H9 (cell line): ENCODE results near the gene TENT5A. TPM values are rescaled to one million over a fixed set of nuclear protein-coding genes. Genes with fewer than 3 reads are reported as not detected.

Experiments
- DNase-seq: peaks from one replicate; pipeline ENCODE4 v3.0.0-alpha.2; 2017
- H2AFZ ChIP-seq: one replicate; pipeline ENCODE4 v1.6.1; 2013; ENCODE audit warnings: mild to moderate bottlenecking, low read length, control low read depth, moderate library complexity
- H2AK5ac ChIP-seq: 2 replicates; pipeline ENCODE4 v1.6.1; 2013; ENCODE audit warnings: low read length, control low read depth, mixed read lengths; ENCODE audit not compliant: insufficient read length
- H2BK120ac ChIP-seq: one replicate; pipeline ENCODE4 v1.6.1; 2013; ENCODE audit warnings: low read depth, mild to moderate bottlenecking, low read length, control low read depth, inconsistent platforms; ENCODE audit not compliant: poor library complexity, severe bottlenecking
- H2BK12ac ChIP-seq: 2 replicates; pipeline ENCODE4 v1.6.1; 2013; ENCODE audit warnings: low read length, control low read depth, mixed read lengths, low read depth; ENCODE audit not compliant: insufficient read length
- H2BK15ac ChIP-seq: 2 replicates; pipeline ENCODE4 v1.6.1; 2013; ENCODE audit warnings: low read depth, low read length, control low read depth
- H2BK20ac ChIP-seq: one replicate; pipeline ENCODE4 v1.6.1; 2013; ENCODE audit warnings: low read depth, mild to moderate bottlenecking, low read length, control low read depth, inconsistent platforms; ENCODE audit not compliant: poor library complexity, severe bottlenecking
- H2BK5ac ChIP-seq: 2 replicates; pipeline ENCODE4 v1.6.1; 2013; ENCODE audit warnings: low read length, control low read depth, mixed read lengths; ENCODE audit not compliant: insufficient read length
- H3K14ac ChIP-seq: 2 replicates; pipeline ENCODE4 v1.6.1; 2013; ENCODE audit warnings: low read length, control low read depth; ENCODE audit not compliant: insufficient read depth
- H3K18ac ChIP-seq: 2 replicates; pipeline ENCODE4 v1.6.1; 2013; ENCODE audit warnings: low read depth, mild to moderate bottlenecking, mixed read lengths, low read length, control low read depth; ENCODE audit not compliant: insufficient read length
- H3K23ac ChIP-seq: 2 replicates; pipeline ENCODE4 v1.6.1; 2013; ENCODE audit warnings: low read length, control low read depth, mixed read lengths, low read depth; ENCODE audit not compliant: insufficient read length
- H3K23me2 ChIP-seq: 2 replicates; pipeline ENCODE4 v1.6.1; 2013; ENCODE audit warnings: low read depth, mild to moderate bottlenecking, mixed read lengths, low read length, control low read depth; ENCODE audit not compliant: insufficient read length, poor library complexity, severe bottlenecking
- H3K27ac ChIP-seq: 2 replicates; pipeline ENCODE4 v1.5.1; 2013; ENCODE audit warnings: low read length, control low read depth, mixed read lengths, low read depth; ENCODE audit not compliant: insufficient read length
- H3K27me3 ChIP-seq: 2 replicates; pipeline ENCODE4 v1.6.1; 2013; ENCODE audit warnings: low read length, control low read depth, inconsistent platforms; ENCODE audit not compliant: insufficient read depth
- H3K4ac ChIP-seq: 2 replicates; pipeline ENCODE4 v1.6.1; 2013; ENCODE audit warnings: low read depth, mild to moderate bottlenecking, control low read depth, inconsistent platforms, low read length, moderate library complexity
- H3K4me1 ChIP-seq: 2 replicates; pipeline ENCODE4 v1.6.1; 2013; ENCODE audit warnings: low read length, control low read depth, inconsistent platforms; ENCODE audit not compliant: insufficient read depth
- H3K4me2 ChIP-seq: 2 replicates; pipeline ENCODE4 v1.6.1; 2013; ENCODE audit warnings: low read length, control low read depth, mixed read lengths; ENCODE audit not compliant: insufficient read length, insufficient read depth
- H3K56ac ChIP-seq: 2 replicates; pipeline ENCODE4 v1.6.1; 2013; ENCODE audit warnings: low read depth, mild to moderate bottlenecking, mixed read lengths, low read length, control low read depth; ENCODE audit not compliant: insufficient read length
- H3K79me1 ChIP-seq: 2 replicates; pipeline ENCODE4 v1.6.1; 2013; ENCODE audit warnings: low read depth, mild to moderate bottlenecking, moderate library complexity, low read length, control low read depth, inconsistent platforms; ENCODE audit not compliant: insufficient read depth, poor library complexity, severe bottlenecking
- H3K79me2 ChIP-seq: 2 replicates; pipeline ENCODE4 v1.6.1; 2013; ENCODE audit warnings: low read length, control low read depth, inconsistent platforms; ENCODE audit not compliant: insufficient read depth
- H3K9ac ChIP-seq: 2 replicates; pipeline ENCODE4 v1.6.1; 2013; ENCODE audit warnings: low read length, control low read depth, mixed read lengths; ENCODE audit not compliant: insufficient read length; ENCODE audit errors: extremely low read depth
- H3K9me3 ChIP-seq: one replicate; pipeline ENCODE4 v1.6.1; 2013; ENCODE audit warnings: low read depth, low read length, inconsistent platforms; ENCODE audit not compliant: control insufficient read depth
- H3T11ph ChIP-seq: one replicate; pipeline ENCODE4 v1.6.1; 2013; ENCODE audit warnings: mild to moderate bottlenecking, low read length, control low read depth, inconsistent platforms
- H4K20me1 ChIP-seq: one replicate; pipeline ENCODE4 v1.6.1; 2013; ENCODE audit not compliant: control insufficient read depth, insufficient read length, insufficient read depth
- H4K5ac ChIP-seq: 2 replicates; pipeline ENCODE4 v1.6.1; 2013; ENCODE audit warnings: low read depth, mild to moderate bottlenecking, mixed read lengths, low read length, control low read depth; ENCODE audit not compliant: insufficient read length
- H4K8ac ChIP-seq: replicated peaks from 2 replicates; pipeline ENCODE4 v1.6.1; 2013; ENCODE audit warnings: low read length, control low read depth, mixed read lengths, low read depth; ENCODE audit not compliant: insufficient read length
- H4K91ac ChIP-seq: 2 replicates; pipeline ENCODE4 v1.6.1; 2013; ENCODE audit warnings: low read depth, mild to moderate bottlenecking, moderate library complexity, mixed read lengths, low read length, control low read depth; ENCODE audit not compliant: insufficient read length
- H3K27ac Mint-ChIP-seq, 3 experiments: 2 replicates in 2 of 3; 3 replicates in 1 of 3; pipeline ENCODE4 v1.8.0; 2020 to 2021; ENCODE audit warnings: mixed read lengths in 3 of 3, mild to moderate bottlenecking in 1 of 3, moderate library complexity in 1 of 3
- H3K27me3 Mint-ChIP-seq: 2 replicates; pipeline ENCODE4 v1.8.0; 2021; ENCODE audit warnings: low read depth, mild to moderate bottlenecking, moderate library complexity, mixed read lengths
- H3K36me3 Mint-ChIP-seq, 3 experiments: 2 replicates in 2 of 3; 3 replicates in 1 of 3; pipeline ENCODE4 v1.8.0; 2020 to 2021; ENCODE audit warnings: low read depth in 3 of 3, mixed read lengths in 3 of 3; ENCODE audit not compliant: insufficient read depth in 1 of 3
- H3K4me1 Mint-ChIP-seq, 2 experiments: 2 replicates each; pipeline ENCODE4 v1.8.0; 2020; ENCODE audit warnings: mixed read lengths in 2 of 2
- H3K4me3 Mint-ChIP-seq, 2 experiments: 2 replicates in 1 of 2; 3 replicates in 1 of 2; pipeline ENCODE4 v1.8.0; 2020 to 2021; ENCODE audit warnings: mild to moderate bottlenecking in 2 of 2, mixed read lengths in 2 of 2, moderate library complexity in 1 of 2
- H3K9me3 Mint-ChIP-seq, 2 experiments: 2 replicates in 1 of 2; 3 replicates in 1 of 2; pipeline ENCODE4 v1.8.0; 2020; ENCODE audit warnings: mild to moderate bottlenecking in 2 of 2, mixed read lengths in 2 of 2, moderate library complexity in 1 of 2
- WGBS: extraction: QIAGEN DNeasy Blood & Tissue Kit; methylation state at CpG from one replicate; pipeline ENCODE4 v1.1.7; 2013; ENCODE audit warnings: missing lambda C conversion rate, low lambda C conversion rate, mixed read lengths; ENCODE audit not compliant: insufficient read length; ENCODE audit errors: extremely low coverage; 5-methylcytosine and 5-hydroxymethylcytosine counted together
- total RNA-seq: library from RNA; stranded (reverse); gene quantifications from 2 replicates; pipeline ENCODE4 v1.2.1, GENCODE V29; 2021
- TF ChIP-seq, protein P1 (sequence below): fragments of 200-600 bp; sonication (generic); conservative IDR thresholded peaks from 3 replicates; pipeline ENCODE4 v1.8.0; 2021; ENCODE audit warnings: antibody characterized with exemption, mild to moderate bottlenecking

TENT5A gene
- total RNA-seq, 1 experiment from 2014 or later = 1.4 TPM

- TF ChIP-seq, protein P1, sequence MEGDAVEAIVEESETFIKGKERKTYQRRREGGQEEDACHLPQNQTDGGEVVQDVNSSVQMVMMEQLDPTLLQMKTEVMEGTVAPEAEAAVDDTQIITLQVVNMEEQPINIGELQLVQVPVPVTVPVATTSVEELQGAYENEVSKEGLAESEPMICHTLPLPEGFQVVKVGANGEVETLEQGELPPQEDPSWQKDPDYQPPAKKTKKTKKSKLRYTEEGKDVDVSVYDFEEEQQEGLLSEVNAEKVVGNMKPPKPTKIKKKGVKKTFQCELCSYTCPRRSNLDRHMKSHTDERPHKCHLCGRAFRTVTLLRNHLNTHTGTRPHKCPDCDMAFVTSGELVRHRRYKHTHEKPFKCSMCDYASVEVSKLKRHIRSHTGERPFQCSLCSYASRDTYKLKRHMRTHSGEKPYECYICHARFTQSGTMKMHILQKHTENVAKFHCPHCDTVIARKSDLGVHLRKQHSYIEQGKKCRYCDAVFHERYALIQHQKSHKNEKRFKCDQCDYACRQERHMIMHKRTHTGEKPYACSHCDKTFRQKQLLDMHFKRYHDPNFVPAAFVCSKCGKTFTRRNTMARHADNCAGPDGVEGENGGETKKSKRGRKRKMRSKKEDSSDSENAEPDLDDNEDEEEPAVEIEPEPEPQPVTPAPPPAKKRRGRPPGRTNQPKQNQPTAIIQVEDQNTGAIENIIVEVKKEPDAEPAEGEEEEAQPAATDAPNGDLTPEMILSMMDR = no peak
- Histone ChIP-seq H2AK5ac (no peak overlapping the region), H2BK120ac (no peak overlapping the region), H2AFZ (no peak overlapping the region), H2BK15ac (no peak overlapping the region), H3K4me2 (no peak overlapping the region), H3K79me1 (no peaks in the 10 kb centered on the region), H2BK12ac (no peak overlapping the region), H3K27me3 (no peaks in the 10 kb centered on the region), H2BK20ac (no peak overlapping the region), H3K27ac (no peak overlapping the region), H3K23me2 (no peaks in the 10 kb centered on the region), H3K56ac (no peak overlapping the region), H3K79me2 (no peaks in the 10 kb centered on the region), H3K9me3 (no peaks in the 10 kb centered on the region), H2BK5ac (no peak overlapping the region), H3K18ac (no peak overlapping the region), H3K4me1 (no peaks in the 10 kb centered on the region), H4K5ac (no peak overlapping the region), H4K8ac (no peak overlapping the region), H3K4ac (no peak overlapping the region), H3K14ac (no peak overlapping the region), H3K23ac (no peak overlapping the region), H3T11ph (no peak overlapping the region), H3K9ac (no peak overlapping the region), H4K91ac (no peak overlapping the region), H4K20me1 (no peaks in the 10 kb centered on the region)
- WGBS = no CpG with 5 or more reads among the region's 2 CpGs
- H3K4me3 Mint-ChIP-seq = no peak overlapping the region
- H3K4me1 Mint-ChIP-seq = no peaks in the 10 kb centered on the region
- no peak overlapping the region for H3K27ac Mint-ChIP-seq
- no peak for DNase-seq
- no peaks in the 10 kb centered on the region for H3K27me3 Mint-ChIP-seq
- H3K36me3 Mint-ChIP-seq = no peaks in the 10 kb centered on the region
- H3K9me3 Mint-ChIP-seq = no peaks in the 10 kb centered on the region
These were observed 27.4 kb downstream of the TENT5A start for GRCh38 chr6:81725127-81725526.
